Esophagus squamous epithelium (tissue), 5 donors: Measurements from ENCODE around the gene TSPO2. TPM values are rescaled to one million over a fixed set of nuclear protein-coding genes. Genes with fewer than 3 reads are reported as not detected.
A peak's percentile ranks its signal among the peaks of the same experiment; 100 is the strongest.

Experiments
- DNase-seq: peaks from one replicate; lab custom pipeline; 2025; lab: John Stamatoyannopoulos, UW
- H3K27ac ChIP-seq, 4 donors: fragments of 200-600 bp; sonication (generic); one replicate each; pipeline ENCODE4 v1.5.1; 2016 to 2019; ENCODE audit warnings: mild to moderate bottlenecking in 1 of 4
- H3K27me3 ChIP-seq, 4 donors: fragments of 200-600 bp; sonication (generic); 1 replicate in 3 of 4; 2 replicates in 1 of 4; pipeline versions ENCODE4 v1.5.1 to v1.6.0; 2017 to 2021; ENCODE audit warnings: antibody characterized with exemption in 1 of 4
- H3K36me3 ChIP-seq, 3 donors: fragments of 200-600 bp; sonication (generic); one replicate each; pipeline ENCODE4 v1.5.1; 2016 to 2019
- H3K4me1 ChIP-seq, 3 donors: fragments of 200-600 bp; sonication (generic); one replicate each; pipeline ENCODE4 v1.5.1; 2017 to 2019
- H3K4me3 ChIP-seq, 4 donors: fragments of 200-600 bp; sonication (generic); 1 replicate in 3 of 4; 2 replicates in 1 of 4; pipeline ENCODE4 v1.5.1; 2016 to 2019; ENCODE audit warnings: mild to moderate bottlenecking in 2 of 4, moderate library complexity in 1 of 4
- H3K9me3 ChIP-seq, 3 donors: fragments of 200-600 bp; sonication (generic); one replicate each; pipeline ENCODE4 v1.5.1; 2016 to 2019
- CTCF ChIP-seq, 6 experiments: fragments of 450-650 bp in 4 of 6; fragments of 200-600 bp in 2 of 6; sonication (generic) in 2 of 6; IDR thresholded peaks; one replicate each; pipeline ENCODE4 v1.5.1; 2016 to 2019; ENCODE audit warnings: antibody characterized with exemption in 6 of 6, mild to moderate bottlenecking in 4 of 6, moderate library complexity in 4 of 6
- POLR2A ChIP-seq, 4 donors: fragments of 450-650 bp; IDR thresholded peaks; one replicate each; pipeline ENCODE4 v1.6.1; 2017; ENCODE audit warnings: antibody characterized with exemption in 4 of 4, mild to moderate bottlenecking in 4 of 4, moderate library complexity in 3 of 4
- WGBS, 2 donors: methylation state at CpG; one replicate each; pipeline ENCODE4 v1.1.5; 2018; 5-methylcytosine and 5-hydroxymethylcytosine counted together
- intact Hi-C: fragments of 100-400 bp; cut with DNase I; formaldehyde crosslinking; loops from one replicate; pipeline ENCODE4 v1.15.0; 2022
- total RNA-seq, 4 donors: library from RNA; depleted of rRNA; stranded (reverse); fragments of >200 nt; gene quantifications; one replicate each; pipeline ENCODE4 v1.1.0, GENCODE V29; 2016
- donor health status: DM: yes; HTN: yes; CAD: no.

TSPO2 gene
- total RNA-seq, 4 donors from 2014 or later: not detected

- no peaks in the 10 kb centered on the region for H3K9me3 ChIP-seq
- peaks cover 4 to 28% (median 13%) of the 10 kb centered on the region in 3 donors for H3K4me1 ChIP-seq
- H3K36me3 ChIP-seq: peaks cover 0 to 46% (median 3%) of the 10 kb centered on the region in 3 donors
- no peak overlapping the region for H3K4me3 ChIP-seq
- TF ChIP-seq CTCF (IDR thresholded peaks at IDR 0.05) (no peak), POLR2A (IDR thresholded peaks at IDR 0.05) (no peak)
- no peak for DNase-seq
- 78 to 95% methylated on average over 1 of the region's 1 CpG for WGBS, 2 donors
- no peak overlapping the region for H3K27ac ChIP-seq
- intact Hi-C loops: no loop called here
- H3K27me3 ChIP-seq: no peaks in the 10 kb centered on the region
Measured at GRCh38 chr6:41062056-41062455, 19.8 kb downstream of the TSPO2 start.

GRCh38 chr6:41063884-41064285 is 21.6 kb downstream of the TSPO2 start:
- Histone ChIP-seq H3K36me3 (peaks cover 0 to 61% (median 3%) of the 10 kb centered on the region in 3 donors), H3K4me1 (peaks cover 4 to 28% (median 9%) of the 10 kb centered on the region in 3 donors), H3K27ac (no peak overlapping the region), H3K9me3 (no peaks in the 10 kb centered on the region), H3K27me3 (no peaks in the 10 kb centered on the region), H3K4me3 (no peak overlapping the region)
- no peak for DNase-seq
- TF ChIP-seq POLR2A (IDR thresholded peaks at IDR 0.05) (no peak), CTCF (IDR thresholded peaks at IDR 0.05) (no peak)
- intact Hi-C loops: no loop called here
- 68 to 86% methylated on average over 2 of the region's 2 CpGs for WGBS, 2 donors

GRCh38 chr6:41064841-41065240 is 22.6 kb downstream of the TSPO2 start:
- no peaks in the 10 kb centered on the region for H3K9me3 ChIP-seq
- H3K27me3 ChIP-seq: no peaks in the 10 kb centered on the region
- DNase-seq: no peak
- H3K27ac ChIP-seq: no peak overlapping the region
- TF ChIP-seq POLR2A (IDR thresholded peaks at IDR 0.05) (no peak), CTCF (IDR thresholded peaks at IDR 0.05) (no peak)
- 71 to 74% methylated on average over 5 of the region's 5 CpGs for WGBS, 2 donors
- H3K36me3 ChIP-seq: peaks cover 0 to 71% (median 3%) of the 10 kb centered on the region in 3 donors
- H3K4me3 ChIP-seq: no peak overlapping the region
- H3K4me1 ChIP-seq: peaks cover 0 to 19% (median 4%) of the 10 kb centered on the region in 3 donors
- intact Hi-C loops: no loop called here

- H3K36me3 ChIP-seq: peaks cover 0 to 78% (median 3%) of the 10 kb centered on the region in 3 donors
- no peak overlapping the region for H3K27ac ChIP-seq
- H3K9me3 ChIP-seq: no peaks in the 10 kb centered on the region
- TF ChIP-seq CTCF (IDR thresholded peaks at IDR 0.05) (no peak), POLR2A (IDR thresholded peaks at IDR 0.05) (no peak)
- intact Hi-C loops: no loop called here
- H3K4me3 ChIP-seq: no peak overlapping the region
- H3K27me3 ChIP-seq: no peaks in the 10 kb centered on the region
- no peak for DNase-seq
- H3K4me1 ChIP-seq: peaks cover 2 to 14% (median 4%) of the 10 kb centered on the region in 3 donors
- 90 to 92% methylated on average over 2 of the region's 2 CpGs for WGBS, 2 donors
Measured at GRCh38 chr6:41065550-41066026, 23.3 kb downstream of the TSPO2 start.

- TF ChIP-seq POLR2A (IDR thresholded peaks at IDR 0.05) (no peak), CTCF (IDR thresholded peaks at IDR 0.05) (peak; percentile 75 to 85 (median 78))
- peaks cover 0 to 71% (median 0%) of the 10 kb centered on the region in 3 donors for H3K36me3 ChIP-seq
- intact Hi-C loops: no loop called here
Measured at GRCh38 chr6:41066867-41067304, 24.6 kb downstream of the TSPO2 start.

More at GRCh38 chr6:41066867-41067304, 24.6 kb downstream of the TSPO2 start:
- Histone ChIP-seq H3K4me3 (no peak overlapping the region), H3K9me3 (no peaks in the 10 kb centered on the region), H3K27ac (no peak overlapping the region), H3K4me1 (peaks cover 4 to 11% (median 8%) of the 10 kb centered on the region in 3 donors), H3K27me3 (no peaks in the 10 kb centered on the region)
- 25 to 29% methylated on average over 3 of the region's 3 CpGs for WGBS, 2 donors
- no peak for DNase-seq
